HG03039 (cell line): Measurements from ENCODE around the gene WLS.
"Not testable (repeated sequence)": the region's sequence is repeated elsewhere in the genome, so short reads cannot be mapped to it uniquely, and the experiment has no call there.

Experiments used
- ATAC-seq: cut with Tn5 transposase; IDR thresholded peaks from one replicate; pipeline ENCODE4 v1.9.1; 2021; ENCODE audit warnings: mild to moderate bottlenecking, moderate library complexity; ENCODE audit not compliant: unreplicated experiment

Gene WLS

GRCh38 chr1:68201546-68202238, 30.6 kb downstream of the WLS start:
- ATAC-seq: no peak

- no peak for ATAC-seq
Observed at GRCh38 chr1:68199603-68200002, 32.7 kb downstream of the WLS start.

GRCh38 chr1:68198752-68199151, 33.6 kb downstream of the WLS start:
- ATAC-seq: no peak

GRCh38 chr1:68197891-68198290, 34.4 kb downstream of the WLS start:
- no peak for ATAC-seq

- ATAC-seq: no peak
Observed at GRCh38 chr1:68197461-68197860, 34.9 kb downstream of the WLS start.

- ATAC-seq: no peak
Observed at GRCh38 chr1:68196676-68197075, 35.6 kb downstream of the WLS start.

GRCh38 chr1:68191717-68192116, 40.6 kb downstream of the WLS start:
- ATAC-seq: no peak

- ATAC-seq: no peak
Observed at GRCh38 chr1:68188644-68189340, 43.5 kb downstream of the WLS start.

GRCh38 chr1:68188060-68188538, 44.2 kb downstream of the WLS start:
- no peak for ATAC-seq

GRCh38 chr1:68185743-68186142, 46.6 kb downstream of the WLS start:
- no peak for ATAC-seq

- ATAC-seq: no peak
Observed at GRCh38 chr1:68183895-68184294, 48.4 kb downstream of the WLS start.

GRCh38 chr1:68181165-68181556, 51.2 kb downstream of the WLS start:
- ATAC-seq: peak; percentile 35

- peak; percentile 48 for ATAC-seq
Observed at GRCh38 chr1:68180441-68181164, 51.7 kb downstream of the WLS start.

GRCh38 chr1:68178821-68179490, 53.4 kb downstream of the WLS start:
- ATAC-seq: peak; percentile 45

GRCh38 chr1:68175621-68176398, 56.5 kb downstream of the WLS start:
- no peak for ATAC-seq

- no peak for ATAC-seq
Observed at GRCh38 chr1:68174738-68175113, 57.6 kb downstream of the WLS start.

- ATAC-seq: no peak
Observed at GRCh38 chr1:68173936-68174737, 58.2 kb downstream of the WLS start.

- no peak for ATAC-seq
Observed at GRCh38 chr1:68173283-68173935, 58.9 kb downstream of the WLS start.

GRCh38 chr1:68171795-68172194, 60.5 kb downstream of the WLS start:
- not testable (repeated sequence) for ATAC-seq
